GM18868 (cell line): Measurements from ENCODE around the gene TANC1.
"Not testable (repeated sequence)": the region's sequence is repeated elsewhere in the genome, so short reads cannot be mapped to it uniquely, and the experiment has no call there.

ENCODE experiments used
- ATAC-seq: cut with Tn5 transposase; IDR thresholded peaks from one replicate; pipeline ENCODE4 v1.9.1; 2021; ENCODE audit warnings: mild to moderate bottlenecking, moderate library complexity; ENCODE audit not compliant: unreplicated experiment

The TANC1 gene

DNA sequence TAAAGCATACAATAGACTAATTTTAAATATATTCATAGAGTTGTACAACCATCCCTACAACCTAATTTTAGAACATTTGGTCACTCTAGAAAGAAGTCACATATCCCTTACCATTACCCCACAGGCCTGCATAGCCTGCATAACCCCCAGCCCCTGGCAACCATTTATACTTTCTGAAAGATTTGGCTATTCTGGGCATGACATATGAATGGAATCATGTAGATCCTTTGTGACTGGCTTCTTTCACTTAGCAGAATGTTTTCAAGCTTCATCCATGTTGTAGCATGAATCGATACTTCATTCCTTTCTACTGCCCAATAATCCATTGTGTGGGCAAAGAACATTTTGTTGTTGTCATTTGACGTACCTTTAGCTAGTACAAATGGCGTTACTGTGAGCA is 166.5 kb downstream of the TANC1 start:
- ATAC-seq, result no peak

DNA sequence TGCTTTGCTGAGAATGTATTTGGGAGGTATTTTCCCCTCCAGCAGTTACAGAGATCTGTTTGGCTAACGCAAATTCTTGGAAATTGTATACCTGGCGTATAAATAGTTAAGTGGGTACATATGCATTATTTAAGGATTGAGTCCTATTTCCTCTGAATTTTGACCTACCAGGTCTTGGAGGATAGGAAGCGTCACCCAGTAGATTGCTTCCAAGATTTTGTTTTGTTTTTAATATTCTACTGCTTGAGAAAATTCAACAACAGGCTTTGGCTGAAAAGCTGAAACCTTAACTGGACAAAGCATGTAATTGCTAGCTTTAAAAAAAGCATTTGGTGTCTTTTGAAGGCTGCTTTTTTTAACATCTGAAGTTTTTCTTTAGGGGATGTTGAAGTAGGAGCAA is 168.0 kb downstream of the TANC1 start:
- ATAC-seq, result no peak

- no peak for ATAC-seq
Measured at GRCh38 chr2:159137511-159138241, 169.2 kb downstream of the TANC1 start.

GRCh38 chr2:159138642-159139182 is 170.3 kb downstream of the TANC1 start:
- ATAC-seq, result no peak

- no peak for ATAC-seq
Measured at GRCh38 chr2:159139216-159139933, 170.9 kb downstream of the TANC1 start.

- ATAC-seq, result peak; percentile 51
Measured at GRCh38 chr2:159140070-159140769, 171.8 kb downstream of the TANC1 start.

GRCh38 chr2:159140821-159141220 is 172.4 kb downstream of the TANC1 start:
- ATAC-seq, result not testable (repeated sequence)

GRCh38 chr2:159144776-159145614 is 176.6 kb downstream of the TANC1 start:
- peak; percentile 76 for ATAC-seq

DNA sequence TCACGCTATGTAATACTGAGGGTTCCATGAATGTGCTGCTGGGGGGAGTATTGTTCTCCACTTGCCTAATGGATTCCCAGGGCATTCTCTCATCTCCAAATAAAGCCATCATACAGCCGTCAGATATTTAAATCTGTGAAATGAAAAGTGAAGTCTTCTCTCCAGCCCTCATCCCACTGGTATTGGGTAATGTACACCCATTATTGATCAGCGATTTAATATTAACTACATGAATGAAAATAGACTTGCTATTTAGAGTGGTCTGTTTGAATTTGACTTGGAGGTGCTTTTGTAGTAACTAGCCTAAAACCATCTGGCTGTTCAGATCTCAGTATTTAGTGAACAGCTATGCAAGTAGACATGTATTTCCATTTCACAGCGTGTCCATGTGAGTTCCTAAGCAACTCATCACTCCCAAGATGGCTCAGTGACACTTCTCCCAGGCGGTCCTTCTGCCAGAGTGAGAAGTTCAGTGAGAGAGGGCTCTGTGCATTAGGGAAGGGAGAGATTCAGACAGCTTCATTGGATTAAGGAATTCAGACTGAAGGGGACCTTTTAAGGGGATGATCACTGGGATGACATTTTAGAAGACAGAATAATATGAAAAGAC is 177.4 kb downstream of the TANC1 start:
- no peak for ATAC-seq

GRCh38 chr2:159146996-159147666 is 178.7 kb downstream of the TANC1 start:
- ATAC-seq, result no peak

- no peak for ATAC-seq
Measured at GRCh38 chr2:159147690-159148089, 179.2 kb downstream of the TANC1 start.

DNA sequence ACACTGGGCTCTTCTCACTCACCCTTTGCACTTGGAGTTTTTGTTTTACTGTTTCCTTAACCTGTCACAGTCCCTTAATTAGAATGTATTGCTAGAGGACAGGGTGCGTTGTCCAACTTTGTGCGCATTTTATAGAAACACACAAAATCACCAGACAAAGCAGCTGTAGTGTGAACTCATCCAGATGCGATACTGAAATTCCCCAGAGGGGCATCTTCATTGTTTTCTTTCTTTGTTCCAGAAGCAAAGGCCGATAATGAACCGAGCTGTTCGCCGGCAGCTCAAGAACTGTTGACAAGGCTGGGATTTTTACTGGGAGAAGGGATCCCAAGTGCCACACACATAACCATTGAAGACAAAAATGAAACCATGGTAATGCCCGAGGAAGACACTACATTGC is 180.5 kb downstream of the TANC1 start:
- no peak for ATAC-seq

- no peak for ATAC-seq
Measured at GRCh38 chr2:159149747-159150146, 181.3 kb downstream of the TANC1 start.

GRCh38 chr2:159150280-159150746 is 181.9 kb downstream of the TANC1 start:
- no peak for ATAC-seq

GRCh38 chr2:159151198-159152127 is 183.0 kb downstream of the TANC1 start:
- ATAC-seq, result no peak

GRCh38 chr2:159152128-159152778 is 183.8 kb downstream of the TANC1 start:
- no peak for ATAC-seq

- ATAC-seq, result no peak
Measured at GRCh38 chr2:159153063-159153462, 184.6 kb downstream of the TANC1 start.

DNA sequence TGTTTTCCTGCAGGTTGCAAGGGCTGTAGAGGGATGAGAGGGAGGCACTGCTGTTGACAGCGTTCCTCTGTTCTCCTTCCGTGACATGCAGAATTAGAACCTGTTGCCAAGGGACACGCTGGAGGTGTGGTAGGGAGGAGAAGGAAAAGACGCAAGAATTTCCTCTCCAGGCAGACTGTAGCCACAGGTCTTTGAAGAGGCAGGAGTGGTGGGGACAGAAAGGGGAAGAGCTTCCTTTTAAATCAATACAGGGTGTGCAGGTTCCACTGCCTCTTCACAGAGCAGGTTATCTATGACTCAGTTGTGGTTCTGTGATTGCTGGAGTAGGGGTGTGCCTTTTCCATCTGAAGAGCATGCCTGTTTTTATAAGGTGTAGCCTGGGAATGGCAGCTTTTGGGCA is 185.0 kb downstream of the TANC1 start:
- ATAC-seq, result no peak
